Measurements from ENCODE around the gene SYT8.
A peak's percentile ranks its signal among the peaks of the same experiment; 100 is the strongest.

SYT8 gene

DNA sequence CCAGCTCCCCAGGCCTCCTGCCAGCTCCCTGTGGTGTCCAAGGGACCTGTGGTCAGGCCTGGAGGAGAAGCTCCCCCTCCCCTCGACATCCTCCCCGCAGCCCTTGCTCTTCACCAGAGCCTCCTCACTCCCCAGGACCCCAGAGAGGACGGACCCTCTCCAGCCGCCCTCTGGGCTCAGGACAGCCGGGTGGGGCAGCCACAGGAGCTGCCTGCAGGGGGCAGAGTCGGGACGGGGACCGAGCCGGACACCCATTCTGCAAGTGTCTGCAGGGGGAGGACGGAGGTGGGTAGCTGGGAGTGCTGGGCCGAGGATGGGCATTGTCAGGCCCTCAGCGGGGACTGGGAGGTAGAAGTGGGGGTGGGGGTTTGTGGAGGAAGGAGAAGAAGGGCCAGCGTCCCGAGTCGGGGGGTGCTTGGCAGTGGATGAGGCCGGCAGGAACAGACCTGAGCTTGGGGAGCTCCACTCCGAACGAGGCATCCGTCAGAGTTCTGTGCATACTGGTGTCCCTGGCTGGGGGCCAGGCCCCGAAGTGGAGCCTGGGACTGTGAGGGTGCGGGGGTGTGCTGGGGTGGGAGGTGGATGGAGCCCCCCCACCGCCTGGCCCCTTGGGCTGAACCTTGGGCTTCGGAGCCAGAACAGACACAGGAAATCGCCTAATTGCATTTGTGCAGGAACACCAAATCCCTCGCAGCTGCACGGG, 41.7 kb downstream of the SYT8 start:
- no peak for DNase-seq (ENCODE audit: low spot score)
- TF ChIP-seq, protein P1, sequence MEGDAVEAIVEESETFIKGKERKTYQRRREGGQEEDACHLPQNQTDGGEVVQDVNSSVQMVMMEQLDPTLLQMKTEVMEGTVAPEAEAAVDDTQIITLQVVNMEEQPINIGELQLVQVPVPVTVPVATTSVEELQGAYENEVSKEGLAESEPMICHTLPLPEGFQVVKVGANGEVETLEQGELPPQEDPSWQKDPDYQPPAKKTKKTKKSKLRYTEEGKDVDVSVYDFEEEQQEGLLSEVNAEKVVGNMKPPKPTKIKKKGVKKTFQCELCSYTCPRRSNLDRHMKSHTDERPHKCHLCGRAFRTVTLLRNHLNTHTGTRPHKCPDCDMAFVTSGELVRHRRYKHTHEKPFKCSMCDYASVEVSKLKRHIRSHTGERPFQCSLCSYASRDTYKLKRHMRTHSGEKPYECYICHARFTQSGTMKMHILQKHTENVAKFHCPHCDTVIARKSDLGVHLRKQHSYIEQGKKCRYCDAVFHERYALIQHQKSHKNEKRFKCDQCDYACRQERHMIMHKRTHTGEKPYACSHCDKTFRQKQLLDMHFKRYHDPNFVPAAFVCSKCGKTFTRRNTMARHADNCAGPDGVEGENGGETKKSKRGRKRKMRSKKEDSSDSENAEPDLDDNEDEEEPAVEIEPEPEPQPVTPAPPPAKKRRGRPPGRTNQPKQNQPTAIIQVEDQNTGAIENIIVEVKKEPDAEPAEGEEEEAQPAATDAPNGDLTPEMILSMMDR (IDR thresholded peaks at IDR 0.05; ENCODE audit: borderline replicate concordance, control extremely low read depth, extremely low read depth, insufficient read depth, missing control alignments), result peak; percentile 29
- in situ Hi-C loops (cut with MboI; ENCODE audit: low sequenced_read_pairs, unreplicated experiment), result no loop called here

DNA sequence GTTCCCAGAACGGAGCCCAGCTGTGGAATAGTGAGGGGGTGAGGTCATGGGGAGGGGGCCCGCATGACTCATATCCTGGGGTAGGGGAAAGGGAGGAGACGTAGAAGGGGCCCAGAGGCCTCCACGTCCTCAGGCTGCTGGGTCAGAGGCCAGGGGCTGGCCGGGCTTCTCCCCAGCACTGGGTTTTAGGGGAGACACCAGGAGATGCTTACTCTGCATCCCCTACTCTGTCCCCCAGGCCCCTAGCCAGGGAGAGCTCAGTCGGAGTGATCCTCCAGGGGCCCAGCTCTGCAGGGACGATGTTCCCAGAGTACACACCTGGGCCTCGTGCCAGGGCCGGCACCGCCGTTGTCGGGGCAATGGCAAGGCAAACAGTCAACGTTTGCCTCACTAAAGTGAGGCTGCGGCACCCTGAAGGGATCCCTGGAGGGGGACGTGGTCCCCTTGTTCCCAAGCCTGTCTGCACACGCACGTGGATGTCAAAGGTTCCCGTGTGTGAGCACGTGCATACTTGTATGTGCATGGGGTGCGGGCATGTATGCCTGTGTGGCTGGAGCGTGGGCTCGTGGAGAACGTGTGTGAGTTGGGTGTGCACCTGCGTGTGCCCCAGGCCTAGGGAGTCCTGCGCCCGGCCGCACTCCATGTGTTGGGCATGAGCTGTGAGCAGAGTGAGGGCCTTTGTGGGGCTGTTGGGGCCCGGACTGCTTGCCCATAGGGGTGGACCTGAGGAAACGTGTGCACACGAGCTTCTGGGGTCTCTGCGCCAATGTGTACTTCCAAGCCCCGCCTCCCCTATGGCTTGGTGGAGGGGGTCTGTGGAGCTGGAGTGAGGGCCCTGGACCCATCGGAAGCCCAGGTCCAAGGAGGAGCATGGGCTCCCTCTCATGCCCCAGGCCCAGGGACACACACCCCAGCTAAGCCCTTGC, 42.7 kb downstream of the SYT8 start:
- no peak for DNase-seq (ENCODE audit: low spot score)
- in situ Hi-C loops (cut with MboI; ENCODE audit: low sequenced_read_pairs, unreplicated experiment), result no loop called here
- TF ChIP-seq, protein P1 (IDR thresholded peaks at IDR 0.05; ENCODE audit: borderline replicate concordance, control extremely low read depth, extremely low read depth, insufficient read depth, missing control alignments), result no peak

DNA sequence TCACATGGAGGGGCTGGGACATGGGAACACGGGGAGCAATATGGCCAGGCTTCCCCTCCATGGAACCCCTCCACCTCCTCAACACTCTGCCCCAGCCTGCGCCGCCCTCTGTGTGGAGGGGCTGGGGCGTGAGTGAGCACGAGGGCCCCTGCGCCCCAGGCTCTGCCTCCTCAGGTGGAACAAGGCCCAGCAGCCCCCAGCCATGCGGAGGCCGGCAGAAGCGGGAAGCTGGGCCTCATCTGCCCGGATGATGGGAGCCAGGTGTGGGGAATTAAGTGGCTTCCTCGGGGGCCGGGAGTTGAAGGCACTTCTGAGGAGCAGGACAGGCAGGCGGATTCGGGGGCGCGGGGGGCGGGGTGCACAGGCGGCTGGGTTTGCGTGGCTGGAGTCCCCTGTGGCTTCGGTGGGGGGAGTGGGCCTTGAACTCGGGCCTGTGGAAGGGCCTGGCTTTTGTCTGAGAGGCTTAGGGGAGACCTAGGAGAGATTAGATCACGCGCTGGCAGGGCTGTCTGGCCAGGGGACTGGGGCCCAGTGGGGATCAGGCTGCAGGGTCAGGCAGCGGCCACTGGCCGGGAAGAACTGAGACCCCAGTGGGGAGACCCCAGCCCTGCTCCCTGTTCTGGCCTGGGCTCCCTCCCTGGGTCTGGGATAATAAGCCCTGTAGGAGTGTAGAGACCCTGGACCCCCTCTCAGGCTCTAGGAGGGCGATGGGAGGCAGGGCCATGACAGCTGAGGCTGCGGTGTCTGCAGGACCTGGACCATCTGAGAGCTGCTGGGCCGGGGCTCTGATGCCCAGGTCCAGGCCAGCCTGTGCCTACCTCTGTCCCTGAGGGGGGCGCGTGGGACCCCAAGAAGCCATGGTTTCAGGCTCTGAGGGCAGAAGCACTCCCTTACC, 43.6 kb downstream of the SYT8 start:
- no peak for DNase-seq (ENCODE audit: low spot score)
- in situ Hi-C loops (cut with MboI; ENCODE audit: low sequenced_read_pairs, unreplicated experiment), result no loop called here
- TF ChIP-seq, protein P1 (IDR thresholded peaks at IDR 0.05; ENCODE audit: borderline replicate concordance, control extremely low read depth, extremely low read depth, insufficient read depth, missing control alignments), result no peak

DNA sequence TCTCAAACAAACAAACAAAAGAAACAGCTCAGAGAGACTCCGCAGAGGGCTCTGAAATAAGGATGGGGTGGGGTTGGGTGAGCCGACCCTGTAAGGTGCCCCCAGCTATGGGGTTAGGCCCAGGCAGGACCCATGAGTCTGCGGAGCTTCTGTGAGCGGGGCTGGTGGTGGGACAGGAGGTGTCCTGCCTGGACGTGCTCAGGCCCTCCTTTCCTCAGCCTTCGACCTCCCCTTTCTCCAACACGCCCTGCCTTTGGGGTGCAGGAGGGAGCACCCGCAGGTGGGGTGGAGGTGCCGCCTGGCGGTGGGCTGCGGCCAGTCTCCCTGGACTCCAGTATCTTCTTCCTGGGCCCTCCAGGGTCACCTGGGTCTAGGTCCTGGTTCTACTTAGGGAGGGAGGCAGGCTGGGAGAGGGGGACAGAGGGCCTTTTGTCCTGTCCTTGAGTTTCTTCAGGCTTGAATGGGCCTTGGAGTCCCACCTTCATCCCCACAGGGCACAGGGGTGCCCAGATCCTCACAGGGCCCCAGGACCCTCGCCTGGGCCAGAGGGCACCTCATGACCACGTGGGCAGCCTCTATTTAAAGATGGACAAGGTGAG, 44.7 kb downstream of the SYT8 start:
- in situ Hi-C loops (cut with MboI; ENCODE audit: low sequenced_read_pairs, unreplicated experiment), result no loop called here
- no peak for DNase-seq (ENCODE audit: low spot score)
- TF ChIP-seq, protein P1 (IDR thresholded peaks at IDR 0.05; ENCODE audit: borderline replicate concordance, control extremely low read depth, extremely low read depth, insufficient read depth, missing control alignments), result no peak

DNA sequence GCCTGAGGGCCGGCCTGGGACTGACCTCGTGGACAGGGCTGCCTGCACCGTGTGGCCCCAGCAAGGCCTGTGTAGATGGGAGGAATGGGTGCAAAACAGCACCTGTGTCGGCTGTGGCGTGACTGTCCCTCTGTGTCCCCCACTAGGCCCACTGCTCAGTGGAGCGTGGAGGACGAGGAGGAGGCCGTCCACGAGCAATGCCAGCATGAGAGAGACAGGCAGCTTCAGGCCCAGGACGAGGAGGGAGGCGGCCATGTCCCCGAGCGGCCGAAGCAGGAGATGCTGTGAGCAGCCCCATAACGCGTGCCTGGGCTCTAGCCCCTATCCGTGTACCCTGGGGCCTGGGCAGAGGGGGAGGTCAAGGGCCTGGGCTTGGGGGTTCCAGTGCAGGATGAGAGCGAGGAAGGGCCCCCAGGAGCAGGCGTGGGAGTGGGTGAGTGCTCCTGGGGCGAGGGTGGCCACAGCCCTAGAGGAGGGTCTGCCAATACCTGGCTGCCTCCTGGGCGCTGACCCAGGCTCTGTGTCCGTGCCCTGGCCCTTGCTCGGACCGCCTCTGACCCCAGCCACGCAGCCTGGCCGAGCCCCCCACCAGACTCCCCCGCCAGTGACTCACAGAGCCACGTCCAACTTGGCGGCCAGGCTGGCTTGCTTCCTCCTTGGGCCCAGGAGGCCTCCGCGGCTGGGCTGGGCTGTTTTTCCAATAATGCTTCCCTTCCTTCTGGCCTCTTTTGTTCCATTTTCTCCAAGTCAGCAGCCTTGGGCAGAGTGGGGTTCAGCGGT, 45.3 kb downstream of the SYT8 start:
- in situ Hi-C loops (cut with MboI; ENCODE audit: low sequenced_read_pairs, unreplicated experiment), result loop anchor here (5.0 kb wide), 1 partner anchor 37 kb away; the partner anchor contains the start of gene TNNT3
- DNase-seq (ENCODE audit: low spot score), result no peak
- TF ChIP-seq, protein P1 (IDR thresholded peaks at IDR 0.05; ENCODE audit: borderline replicate concordance, control extremely low read depth, extremely low read depth, insufficient read depth, missing control alignments), result no peak

Measured in GM13976 (cell line).